Stimulated activated CD4-positive, alpha-beta T cell treated with anti-CD3 and anti-CD28 coated beads, Interleukin-1b, Interleukin-23, amount 100 ng/mL, for 1 hour (primary cell): Measurements from ENCODE around the gene TACC2.

Experiments used
- DNase-seq, 2 donors: peaks; one replicate each; pipeline ENCODE4 v3.0.0-alpha.2; 2020; ENCODE audit warnings: low read depth in 2 of 2

The TACC2 gene

DNA sequence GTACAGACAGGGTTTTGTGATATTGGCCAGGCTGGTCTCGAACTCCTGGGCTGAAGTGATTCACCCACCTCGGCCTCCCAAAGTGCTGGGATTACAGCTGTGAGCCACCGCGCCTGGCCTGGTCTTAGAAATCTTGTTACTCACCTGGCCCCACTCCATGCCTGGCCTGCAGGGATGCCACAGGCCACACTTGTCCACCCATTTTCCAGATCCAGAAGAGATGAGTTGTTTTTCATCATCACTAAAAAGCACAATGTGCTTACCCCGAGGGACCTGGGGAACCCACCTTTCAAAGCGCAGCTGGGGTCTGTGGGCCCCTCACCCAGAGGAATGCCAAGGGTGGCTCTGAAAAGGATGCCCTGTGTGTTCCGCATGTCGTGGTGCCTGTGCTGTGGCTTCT is 134.2 kb downstream of the TACC2 start:
- no peak for DNase-seq

DNA sequence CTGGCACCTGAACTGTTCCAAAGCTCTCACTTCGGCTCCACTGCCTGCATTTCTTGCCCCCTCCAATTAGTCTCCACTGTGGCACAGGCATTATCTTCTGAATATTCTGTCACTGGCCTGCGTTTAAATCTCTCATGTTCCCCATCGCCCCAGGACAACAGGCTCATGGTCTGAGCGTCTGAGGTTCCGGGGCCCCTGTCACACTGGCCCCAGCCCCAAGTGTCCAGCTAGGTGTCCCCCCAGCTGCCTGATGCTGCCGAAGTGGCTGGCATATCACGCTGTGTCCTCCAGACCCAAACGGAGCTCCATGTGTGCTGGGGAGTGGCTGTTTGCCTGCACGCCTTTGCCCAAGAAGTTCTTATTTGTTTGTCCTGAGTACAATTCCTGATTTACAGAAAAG is 135.4 kb downstream of the TACC2 start:
- DNase-seq: no peak

- no peak for DNase-seq
Observed at GRCh38 chr10:122124808-122125207, 135.8 kb downstream of the TACC2 start.

- DNase-seq: no peak
Observed at GRCh38 chr10:122126763-122127659, 138.0 kb downstream of the TACC2 start.

DNA sequence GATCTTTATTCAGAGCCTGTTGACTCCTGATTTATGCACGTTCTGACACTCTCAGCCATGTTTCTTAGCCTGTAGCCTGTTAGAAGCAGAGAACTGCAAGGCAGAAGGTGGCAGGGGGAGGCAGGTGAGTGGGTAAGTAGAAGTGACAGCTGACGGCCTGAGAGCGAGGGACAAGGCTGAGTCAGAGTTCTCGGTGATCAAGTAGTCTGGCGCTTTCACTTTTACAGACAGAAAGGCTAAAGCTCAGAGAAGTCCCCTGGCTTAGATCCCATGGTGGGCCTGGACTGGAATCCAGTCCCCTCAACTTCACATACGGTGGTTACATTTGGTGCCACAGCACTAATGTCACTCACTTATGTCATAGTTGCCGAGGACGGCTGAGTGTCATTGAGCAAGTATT is 139.0 kb downstream of the TACC2 start:
- no peak for DNase-seq

DNA sequence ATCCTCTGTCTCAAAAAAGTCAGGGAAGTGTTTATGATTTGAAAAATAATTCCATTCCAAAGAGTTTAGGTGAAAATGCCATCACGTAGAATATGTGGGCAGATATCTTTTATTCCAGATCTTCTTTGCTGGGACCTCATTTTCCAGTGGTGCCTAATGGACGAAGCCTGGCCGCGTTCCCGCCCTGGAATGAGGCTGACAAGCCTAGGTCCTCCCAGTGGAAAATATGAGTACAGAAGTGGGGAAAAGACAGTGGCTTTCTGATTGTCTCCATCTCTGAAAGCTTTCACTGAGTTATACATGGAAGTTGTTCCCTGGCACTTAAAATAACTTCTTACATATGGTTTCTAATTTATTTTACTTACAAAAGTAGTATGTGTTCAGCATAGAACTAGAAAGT is 139.4 kb downstream of the TACC2 start:
- DNase-seq: no peak

- DNase-seq: no peak
Observed at GRCh38 chr10:122130474-122131110, 141.6 kb downstream of the TACC2 start.

DNA sequence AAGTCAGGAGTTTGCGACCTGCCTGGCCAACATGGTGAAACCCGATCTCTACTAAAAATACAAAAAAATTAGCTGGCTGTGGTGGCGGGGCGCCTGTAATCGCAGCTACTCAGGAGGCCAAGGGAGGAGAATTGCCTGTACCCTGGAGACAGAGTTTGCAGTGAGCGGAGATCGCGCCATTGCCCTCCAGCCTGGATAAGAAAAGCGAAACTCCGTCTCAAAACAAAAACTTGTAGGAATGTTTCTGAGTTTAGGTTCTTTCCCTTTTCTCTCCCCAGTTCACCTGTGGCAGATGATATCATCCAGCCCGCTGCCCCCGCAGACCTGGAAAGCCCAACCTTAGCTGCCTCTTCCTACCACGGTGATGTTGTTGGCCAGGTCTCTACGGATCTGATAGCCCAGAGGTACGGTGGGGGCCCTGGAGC is 143.4 kb downstream of the TACC2 start:
- DNase-seq: no peak

DNA sequence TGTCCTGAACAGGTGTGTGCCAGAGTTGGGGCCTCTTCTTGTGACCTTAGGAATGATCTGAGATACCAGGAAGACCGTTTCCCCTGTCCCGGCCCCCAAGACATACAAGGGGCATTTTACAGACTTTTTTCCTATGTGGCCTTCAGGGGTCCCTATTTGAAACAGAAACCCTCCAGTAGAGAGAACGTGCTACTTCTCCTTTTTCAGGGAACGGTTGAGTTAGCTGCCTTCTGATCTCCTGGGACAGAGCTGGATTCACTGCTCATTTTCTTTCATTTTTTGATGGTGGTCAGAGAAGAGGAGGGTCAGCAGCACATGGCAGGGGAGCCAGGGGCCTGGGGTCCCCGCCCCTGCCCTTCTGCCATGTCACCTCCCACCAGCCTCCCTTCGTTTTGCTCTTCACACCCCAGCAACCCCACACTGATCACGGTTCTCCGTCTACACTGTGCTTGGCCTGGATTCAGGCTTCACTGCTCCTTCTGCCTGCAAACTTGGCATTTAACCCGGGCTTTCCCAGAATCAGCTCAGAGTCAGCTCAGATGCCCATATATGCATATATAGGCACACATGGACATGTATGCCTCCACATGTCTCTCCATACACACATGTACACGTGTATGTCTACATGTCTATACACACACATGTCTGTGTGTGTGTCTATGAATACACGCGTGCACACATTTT is 144.1 kb downstream of the TACC2 start:
- DNase-seq: no peak

DNA sequence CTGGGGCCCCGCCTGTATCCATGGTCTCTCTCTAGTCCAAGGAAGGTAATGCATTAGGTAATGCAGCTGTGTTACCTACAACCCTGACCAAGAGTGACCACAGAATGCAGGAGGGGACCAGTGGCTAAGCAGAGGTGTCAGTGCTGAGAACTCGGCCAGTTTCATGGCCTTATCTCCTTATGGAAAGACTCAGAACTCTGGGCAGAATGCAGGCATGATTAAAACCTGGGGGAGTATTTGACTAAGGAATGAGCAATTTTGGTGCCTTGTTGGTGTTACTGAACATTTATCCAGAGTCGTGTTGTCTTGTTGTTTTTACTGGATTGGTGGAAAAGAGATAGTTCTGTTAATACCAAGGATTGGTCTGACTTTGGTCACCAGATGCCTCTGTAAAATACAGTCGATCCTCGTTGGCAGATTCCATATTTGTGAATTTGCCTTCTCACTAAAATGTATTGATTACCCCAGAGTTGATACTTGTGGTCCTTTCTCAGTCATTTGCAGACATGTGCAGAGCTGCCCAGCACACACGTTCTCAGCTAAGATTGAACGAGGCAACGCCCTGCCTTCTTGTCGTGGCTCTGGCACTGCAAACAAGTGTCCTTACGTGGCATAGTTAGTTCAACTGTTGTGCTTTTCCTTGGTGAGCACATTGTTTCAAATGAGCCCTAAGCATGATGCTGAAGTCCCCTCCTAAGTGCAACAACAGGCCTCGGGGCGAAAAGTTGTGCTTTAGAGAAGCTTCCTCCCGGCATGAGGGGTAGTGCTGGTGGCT is 146.5 kb downstream of the TACC2 start:
- DNase-seq: no peak

DNA sequence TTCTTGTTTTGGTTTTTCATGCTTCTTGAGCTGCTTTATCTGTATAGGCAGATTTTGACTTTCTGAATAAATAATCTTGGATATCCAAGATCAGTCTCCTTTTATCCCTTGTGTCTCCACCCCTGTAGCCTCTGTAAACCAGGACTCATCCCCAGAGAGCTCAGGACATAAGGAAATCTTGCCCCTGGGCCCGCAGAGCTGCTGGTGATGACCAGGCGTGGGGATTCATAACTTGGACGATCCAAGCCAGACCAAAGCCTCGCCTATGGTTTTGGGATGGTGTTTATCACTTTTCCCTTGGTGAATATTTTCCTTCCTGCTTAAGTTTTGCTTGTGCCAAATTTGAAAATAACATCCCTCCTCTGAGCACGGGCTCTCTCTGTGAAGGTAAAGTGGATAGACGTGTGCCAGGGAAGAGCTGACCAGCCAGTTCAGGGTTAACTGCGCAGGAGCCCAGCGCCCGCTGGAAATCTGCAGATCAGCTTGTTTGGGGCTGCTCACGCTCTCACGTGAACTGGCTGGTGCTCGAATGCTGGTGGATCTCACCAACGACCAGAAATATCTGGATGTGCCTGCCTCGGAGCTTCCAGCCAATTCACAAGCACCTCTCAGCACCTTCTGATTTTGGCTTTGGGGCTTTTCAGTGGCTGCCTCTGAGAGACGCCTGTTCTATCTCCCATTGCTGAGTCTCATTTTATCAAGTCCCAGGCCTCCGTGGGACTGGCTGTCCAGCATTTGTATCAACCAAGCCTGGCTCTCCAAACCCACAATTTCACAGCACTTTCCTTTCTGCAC is 150.1 kb downstream of the TACC2 start:
- DNase-seq: no peak

DNA sequence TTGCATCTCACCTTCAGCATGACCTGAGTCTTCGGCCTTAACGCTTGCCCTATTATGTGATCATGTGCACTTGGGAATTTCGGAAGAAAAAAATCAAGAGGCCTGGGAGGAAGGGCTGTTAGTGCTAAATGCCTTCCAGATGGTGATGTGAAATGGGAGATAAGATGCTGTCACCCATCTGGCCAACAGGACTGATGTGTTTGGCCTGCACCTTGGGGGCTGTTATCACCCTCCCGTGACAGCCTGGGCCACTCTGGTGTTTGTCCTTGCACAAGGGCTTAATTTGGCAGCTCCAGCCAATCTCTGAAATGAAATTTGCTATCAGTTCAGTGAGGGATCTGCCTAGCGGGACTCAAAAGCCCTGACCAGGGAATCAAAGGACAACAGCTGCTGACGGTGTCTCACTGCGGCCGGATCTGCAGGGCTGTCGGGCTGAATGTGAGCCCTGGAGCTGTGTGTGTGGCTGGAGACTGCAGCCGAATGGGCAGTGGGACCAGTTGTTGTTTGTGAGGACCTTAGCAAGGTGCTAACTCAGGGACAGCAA is 150.7 kb downstream of the TACC2 start:
- no peak for DNase-seq

DNA sequence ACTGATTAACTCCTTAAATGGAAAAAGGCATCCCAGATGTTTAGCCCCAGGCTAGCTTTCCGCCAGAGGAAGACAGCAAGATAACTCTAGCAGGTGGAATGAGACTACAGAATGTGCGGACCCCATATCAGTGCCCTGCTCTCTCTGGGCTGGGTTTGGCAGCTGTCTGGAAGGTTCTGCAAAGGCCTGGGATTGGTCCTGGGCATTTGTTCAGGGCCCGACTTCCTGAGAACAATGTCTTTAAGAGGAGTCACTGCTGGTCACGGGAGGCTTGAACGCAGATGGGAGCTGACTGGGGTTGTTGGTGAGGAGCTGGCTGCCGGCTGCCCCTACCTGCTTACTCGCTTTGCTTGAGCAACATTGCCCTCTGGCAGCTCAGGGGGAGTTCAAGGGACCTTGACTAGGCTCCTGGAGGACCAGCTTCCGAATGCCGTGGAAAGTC is 151.5 kb downstream of the TACC2 start:
- DNase-seq: no peak

DNA sequence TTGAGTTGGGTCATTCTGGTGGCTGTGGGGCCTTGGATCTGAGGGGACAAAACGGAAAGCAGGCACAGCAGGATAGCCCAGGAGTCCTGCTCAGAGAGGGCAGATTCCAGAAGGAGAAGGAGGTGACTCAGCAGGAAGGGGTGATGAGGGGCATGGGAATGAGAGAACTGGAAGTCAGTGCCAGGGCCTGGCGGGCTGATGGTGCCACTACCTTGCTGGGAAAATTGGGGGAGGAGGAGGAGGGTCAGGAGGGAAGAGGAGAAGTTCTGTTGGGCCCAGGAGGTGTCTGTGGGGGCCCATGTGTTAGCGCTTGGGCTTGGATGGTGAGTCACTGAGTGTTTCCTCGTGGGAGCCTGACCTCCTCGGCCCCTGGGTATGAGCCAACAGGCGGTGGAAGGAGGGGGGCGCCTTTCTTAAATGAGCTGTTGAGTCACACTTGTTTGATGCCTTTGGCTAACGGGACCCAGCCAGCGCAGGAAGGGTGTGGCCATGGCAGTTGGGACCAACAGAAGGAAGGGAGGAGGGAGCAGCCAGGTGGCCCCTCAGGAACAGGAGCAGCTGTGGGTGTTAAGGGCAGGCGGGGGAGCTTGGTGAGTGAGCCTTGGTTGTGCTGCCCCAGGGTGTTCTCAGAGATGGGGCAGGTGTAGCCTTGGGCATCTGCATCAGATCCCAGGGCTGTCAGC is 152.1 kb downstream of the TACC2 start:
- DNase-seq: no peak

DNA sequence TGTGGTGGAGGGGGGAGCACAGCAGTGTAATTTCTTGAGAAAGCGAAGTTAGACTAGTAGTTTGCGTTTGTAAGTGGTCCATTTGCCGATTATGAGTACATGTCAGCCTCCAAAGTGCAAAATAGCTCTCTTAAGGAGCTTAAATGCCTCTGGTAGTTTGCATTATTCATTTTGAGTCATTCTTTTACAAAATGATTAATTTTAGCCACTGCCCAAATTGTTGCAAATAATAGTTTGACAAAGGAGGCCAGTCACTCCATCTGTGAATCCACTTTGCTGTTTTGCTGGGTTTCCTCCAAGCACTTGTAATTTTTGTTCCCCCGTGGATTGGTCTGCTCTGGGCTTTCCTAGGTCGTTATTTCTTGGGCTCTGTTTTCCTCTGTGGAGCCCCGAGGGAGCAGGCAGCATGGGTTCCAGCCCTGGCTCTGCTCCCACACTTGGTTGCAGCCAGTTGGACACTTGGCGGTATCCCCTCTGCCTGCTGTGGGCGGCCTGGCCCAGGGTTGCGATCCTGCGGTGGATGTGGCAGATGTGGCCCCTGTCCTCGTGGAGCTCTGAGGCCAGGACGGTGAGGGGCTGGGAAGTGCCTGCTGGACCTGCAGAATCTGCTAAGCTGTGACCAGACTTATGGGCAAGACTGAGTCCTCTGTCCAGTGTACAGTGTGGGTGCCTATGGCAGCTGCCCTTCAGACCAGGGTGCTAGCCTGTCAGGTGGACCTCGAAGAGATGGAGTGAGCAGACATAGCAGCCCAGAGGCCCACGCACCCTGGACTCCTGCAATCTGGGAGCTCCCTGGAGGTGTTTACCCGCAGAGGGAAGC is 153.1 kb downstream of the TACC2 start:
- no peak for DNase-seq

- no peak for DNase-seq
Observed at GRCh38 chr10:122142641-122143237, 153.8 kb downstream of the TACC2 start.

- DNase-seq: no peak
Observed at GRCh38 chr10:122143238-122143841, 154.4 kb downstream of the TACC2 start.

- no peak for DNase-seq
Observed at GRCh38 chr10:122144199-122144598, 155.2 kb downstream of the TACC2 start.
